22Rv1 (cell line): ENCODE data around the gene NME9.

Experiments
- H3K27ac ChIP-seq: fragments of 450-650 bp; 2 replicates; pipeline ENCODE4 v1.5.1; 2017
- CTCF ChIP-seq: fragments of 450-650 bp; IDR thresholded peaks from 2 replicates; pipeline ENCODE4 v1.5.1; 2017; ENCODE audit warnings: mild to moderate bottlenecking
- ZFX ChIP-seq: fragments of 450-650 bp; IDR thresholded peaks from 2 replicates; pipeline ENCODE4 v1.6.1; 2017; ENCODE audit warnings: antibody characterized with exemption, borderline replicate concordance

Gene NME9

GRCh38 chr3:138367911-138368310, 38.3 kb upstream of the NME9 start:
- no peak for TF ChIP-seq CTCF
- TF ChIP-seq ZFX: no peak
- H3K27ac ChIP-seq: no peak overlapping the region

DNA sequence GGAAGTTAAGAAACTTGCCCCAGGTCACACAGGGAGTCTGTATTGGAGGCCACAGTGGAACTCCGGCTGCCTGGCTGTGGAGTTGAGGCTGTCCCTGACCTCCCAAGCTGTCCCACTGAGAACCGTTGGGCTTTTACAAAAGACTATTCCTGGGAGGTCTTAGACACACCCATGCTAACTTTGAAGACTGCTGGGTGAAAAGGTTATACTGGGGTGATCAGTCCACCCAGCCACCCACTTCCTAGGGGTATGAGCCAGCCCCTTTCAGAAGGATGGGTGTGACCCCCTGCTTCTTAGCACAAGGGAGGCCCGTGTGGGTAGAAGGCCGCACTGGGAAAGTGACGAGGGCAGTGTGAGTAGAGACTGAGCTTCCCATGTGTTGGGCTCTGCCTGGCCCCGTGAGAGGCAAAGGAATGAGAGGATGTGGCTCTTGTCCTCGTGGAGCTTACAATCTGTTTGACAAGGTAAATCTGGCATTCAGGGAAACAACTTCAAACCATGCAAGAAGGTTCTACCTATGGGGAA, 37.7 kb upstream of the NME9 start:
- H3K27ac ChIP-seq: no peak overlapping the region
- TF ChIP-seq CTCF (no peak), ZFX (no peak)

GRCh38 chr3:138366006-138366759, 36.5 kb upstream of the NME9 start:
- no peak overlapping the region for H3K27ac ChIP-seq
- TF ChIP-seq CTCF (no peak), ZFX (no peak)

DNA sequence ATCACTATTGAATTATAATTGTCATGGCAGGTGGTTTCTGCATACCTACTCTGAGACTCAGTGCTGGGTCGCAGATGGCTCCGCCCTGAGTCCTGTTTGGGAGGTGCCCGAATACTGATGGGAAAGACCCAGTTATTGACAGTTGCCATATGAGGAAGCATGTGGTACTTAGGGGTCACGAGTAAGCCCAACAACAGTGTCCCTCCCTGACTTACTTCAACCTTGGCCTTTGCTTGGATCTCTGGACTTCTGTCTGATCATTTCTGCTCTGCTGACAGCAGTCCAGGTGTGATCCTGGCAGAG, 35.6 kb upstream of the NME9 start:
- TF ChIP-seq CTCF (no peak), ZFX (no peak)
- H3K27ac ChIP-seq: no peak overlapping the region

DNA sequence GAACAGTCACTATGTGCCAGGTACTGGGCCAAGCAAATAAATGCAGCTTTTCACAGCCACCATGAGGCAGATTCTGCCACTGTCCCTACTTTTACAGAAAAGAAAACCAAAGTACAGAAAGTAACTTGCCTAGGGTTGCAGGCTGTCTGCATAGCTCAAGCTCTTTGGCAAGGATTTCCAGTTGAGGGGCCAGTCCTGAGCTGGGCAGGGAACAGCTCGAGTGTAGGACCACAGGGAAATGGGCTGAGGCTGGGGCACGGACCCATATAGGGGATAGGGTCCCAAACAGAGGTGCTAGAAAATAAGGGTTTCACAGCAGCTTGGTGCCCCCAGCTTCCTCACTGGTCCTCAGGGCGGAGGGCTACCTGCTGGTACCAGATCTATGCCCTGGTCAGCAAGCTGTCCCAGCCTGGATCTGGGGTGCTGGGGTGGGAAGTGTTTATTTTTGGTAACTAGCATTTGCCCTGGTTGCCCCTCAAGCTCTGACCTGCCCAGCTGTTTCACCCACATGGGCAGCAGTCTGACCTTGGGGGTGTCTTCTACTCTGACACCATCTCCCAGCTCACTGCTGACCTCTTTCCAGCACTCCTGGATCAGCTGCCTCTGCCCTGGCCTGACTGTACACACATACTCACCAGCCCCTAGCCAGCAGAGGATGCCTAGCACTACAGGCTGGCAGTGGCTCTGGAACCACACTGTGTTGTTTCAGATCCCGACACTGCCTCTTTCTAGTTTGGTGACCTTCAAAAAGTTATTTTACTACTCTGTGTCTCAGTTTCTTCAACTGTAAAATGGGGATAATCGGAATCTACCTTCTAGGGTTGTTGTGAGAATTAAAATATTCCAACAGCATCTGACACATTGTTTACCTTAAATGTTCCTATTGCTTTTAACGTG, 35.0 kb upstream of the NME9 start:
- TF ChIP-seq ZFX: no peak
- TF ChIP-seq CTCF: no peak

DNA sequence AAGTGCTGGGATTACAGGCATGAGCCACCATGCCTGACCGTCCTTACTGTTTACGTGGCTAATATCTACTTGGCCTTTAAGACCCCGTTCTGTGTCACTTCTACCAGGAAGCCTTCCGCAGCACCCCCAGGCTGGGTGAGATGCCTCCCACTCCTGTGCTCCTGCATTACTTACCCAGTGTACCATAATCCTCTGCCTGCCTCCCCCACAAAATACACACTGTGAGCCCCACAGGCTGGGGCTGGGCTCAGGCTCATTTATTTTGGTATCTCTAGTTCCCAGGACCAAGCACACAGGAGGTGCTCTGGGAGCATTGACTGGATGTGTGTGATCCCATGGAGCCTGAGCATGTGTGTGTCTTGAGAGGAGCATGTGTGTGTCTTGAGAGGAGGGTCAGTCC, 33.7 kb upstream of the NME9 start:
- H3K27ac ChIP-seq: no peak overlapping the region
- no peak for TF ChIP-seq CTCF
- TF ChIP-seq ZFX: no peak

More for the DNA sequence above, 35.0 kb upstream of the NME9 start:
- no peak overlapping the region for H3K27ac ChIP-seq

DNA sequence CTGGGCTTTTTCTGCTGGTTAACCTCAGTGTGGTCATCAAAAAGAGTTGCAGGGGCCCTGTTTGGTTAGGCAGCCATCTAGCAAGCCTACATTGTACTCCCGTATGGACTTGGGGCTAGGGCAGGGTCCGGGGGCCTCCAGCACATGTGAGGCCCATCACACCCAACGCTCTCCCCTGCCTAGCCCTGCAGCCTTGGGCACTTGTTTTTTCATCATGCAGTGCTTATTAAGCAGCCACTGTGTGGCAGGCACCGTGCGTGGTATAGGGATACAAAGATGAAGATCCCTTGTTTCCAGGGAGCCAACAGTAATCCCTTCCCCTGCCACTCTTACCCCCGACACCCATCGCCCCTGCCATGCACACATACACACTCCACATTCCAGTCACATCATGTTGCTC, 32.9 kb upstream of the NME9 start:
- TF ChIP-seq CTCF (no peak), ZFX (no peak)
- H3K27ac ChIP-seq: no peak overlapping the region
